HepG2 (cell line): ENCODE measurements around the gene DRAP1. TPM values are rescaled to one million over a fixed set of nuclear protein-coding genes. Genes with fewer than 3 reads are reported as not detected.
A peak's percentile ranks its signal among the peaks of the same experiment; 100 is the strongest.

ENCODE experiments used
- ELF1 ChIP-seq: sonication (generic); formaldehyde crosslinking; IDR thresholded peaks from 2 replicates; pipeline ENCODE4 v1.4.0; 2020; ENCODE audit warnings: missing genetic modification reagents
- FOXP1 ChIP-seq, 2 experiments: fragments of 450-650 bp in 1 of 2; IDR thresholded peaks; 2 replicates each; pipeline ENCODE4 v1.6.1; 2017 to 2018; ENCODE audit warnings: antibody characterized with exemption in 1 of 2
- GATAD1 ChIP-seq: IDR thresholded peaks from 2 replicates; pipeline ENCODE4 v1.6.1; 2016; ENCODE audit warnings: missing genetic modification reagents, missing compliant biosample characterization
- HNF1B ChIP-seq: sonication (generic); formaldehyde crosslinking; IDR thresholded peaks from 2 replicates; pipeline ENCODE4 v1.5.1; 2020; ENCODE audit warnings: mild to moderate bottlenecking, moderate library complexity, missing genetic modification reagents
- HNF4A ChIP-seq: sonication (generic); formaldehyde crosslinking; IDR thresholded peaks from 2 replicates; pipeline ENCODE4 v1.4.0; 2020; ENCODE audit warnings: missing genetic modification reagents
- MIER3 ChIP-seq: IDR thresholded peaks from 2 replicates; pipeline ENCODE4 v1.6.1; 2016; ENCODE audit warnings: missing compliant biosample characterization, borderline replicate concordance
- PRMT3 ChIP-seq: sonication (generic); formaldehyde crosslinking; IDR thresholded peaks from 2 replicates; pipeline ENCODE4 v1.8.1; 2022; ENCODE audit warnings: low read depth, mild to moderate bottlenecking, moderate library complexity, missing genetic modification reagents, borderline replicate concordance
- RORA ChIP-seq: sonication (generic); formaldehyde crosslinking; IDR thresholded peaks from 2 replicates; pipeline ENCODE4 v1.5.0; 2020; ENCODE audit warnings: mild to moderate bottlenecking, missing genetic modification reagents, moderate library complexity
- UBTF ChIP-seq: sonication (generic); formaldehyde crosslinking; IDR thresholded peaks from 2 replicates; pipeline ENCODE4 v1.4.0; 2020; ENCODE audit warnings: mild to moderate bottlenecking, missing genetic modification reagents
- ZNF563 ChIP-seq: sonication (generic); formaldehyde crosslinking; IDR thresholded peaks from 2 replicates; pipeline ENCODE4 v1.8.0; 2022; ENCODE audit warnings: mild to moderate bottlenecking, moderate library complexity, missing genetic modification reagents
- ZNF687 ChIP-seq: sonication (generic); formaldehyde crosslinking; IDR thresholded peaks from 2 replicates; pipeline ENCODE4 v1.5.1; 2020; ENCODE audit warnings: mild to moderate bottlenecking, missing genetic modification reagents, moderate library complexity
- ZNF777 ChIP-seq: sonication (generic); formaldehyde crosslinking; IDR thresholded peaks from 2 replicates; pipeline ENCODE4 v1.4.0; 2020; ENCODE audit warnings: missing genetic modification reagents
- polyA plus RNA-seq, 8 experiments: library from polyadenylated mRNA; depleted of rRNA in 3 of 8; stranded (reverse) in 7 of 8; unstranded in 1 of 8; fragments of >200 nt; fragmentation: Illumina TruSeq in 4 of 8; extraction: Trizol in 4 of 8; gene quantifications; 2 replicates each; pipeline versions ENCODE4 v1.2.1 to v1.2.3, GENCODE V29; 2011 to 2016; ENCODE audit warnings: low read depth in 4 of 8, missing spikeins in 1 of 8, mixed read lengths in 1 of 8; ENCODE audit not compliant: insufficient read depth in 1 of 8
- total RNA-seq, 5 experiments: library from RNA; depleted of rRNA; stranded (reverse); fragments of >200 nt; fragmentation: Illumina TruSeq; extraction: Trizol; gene quantifications; 2 replicates each; pipeline ENCODE4 v1.2.3, GENCODE V29; 2016; ENCODE audit warnings: low read depth in 1 of 5
- TF ChIP-seq, protein P1 (sequence below): sonication (generic); formaldehyde crosslinking; conservative IDR thresholded peaks from 2 replicates; pipeline ENCODE4 v1.4.0; 2020; ENCODE audit warnings: mild to moderate bottlenecking, missing genetic modification reagents, moderate library complexity
- TF ChIP-seq, protein P2 (sequence below): sonication (generic); formaldehyde crosslinking; IDR thresholded peaks from 2 replicates; pipeline ENCODE4 v1.8.1; 2023; ENCODE audit warnings: mild to moderate bottlenecking, missing genetic modification reagents, borderline replicate concordance

DRAP1 gene
- total and polyA plus RNA-seq, 2 of the 13 experiments (the other 11 are each of a cell fraction or from before 2014, with no cell fraction given) = 46.8 to 52.3 TPM

GRCh38 chr11:65944767-65945166, 25.5 kb downstream of the DRAP1 start (continued):
- TF ChIP-seq, protein P1, sequence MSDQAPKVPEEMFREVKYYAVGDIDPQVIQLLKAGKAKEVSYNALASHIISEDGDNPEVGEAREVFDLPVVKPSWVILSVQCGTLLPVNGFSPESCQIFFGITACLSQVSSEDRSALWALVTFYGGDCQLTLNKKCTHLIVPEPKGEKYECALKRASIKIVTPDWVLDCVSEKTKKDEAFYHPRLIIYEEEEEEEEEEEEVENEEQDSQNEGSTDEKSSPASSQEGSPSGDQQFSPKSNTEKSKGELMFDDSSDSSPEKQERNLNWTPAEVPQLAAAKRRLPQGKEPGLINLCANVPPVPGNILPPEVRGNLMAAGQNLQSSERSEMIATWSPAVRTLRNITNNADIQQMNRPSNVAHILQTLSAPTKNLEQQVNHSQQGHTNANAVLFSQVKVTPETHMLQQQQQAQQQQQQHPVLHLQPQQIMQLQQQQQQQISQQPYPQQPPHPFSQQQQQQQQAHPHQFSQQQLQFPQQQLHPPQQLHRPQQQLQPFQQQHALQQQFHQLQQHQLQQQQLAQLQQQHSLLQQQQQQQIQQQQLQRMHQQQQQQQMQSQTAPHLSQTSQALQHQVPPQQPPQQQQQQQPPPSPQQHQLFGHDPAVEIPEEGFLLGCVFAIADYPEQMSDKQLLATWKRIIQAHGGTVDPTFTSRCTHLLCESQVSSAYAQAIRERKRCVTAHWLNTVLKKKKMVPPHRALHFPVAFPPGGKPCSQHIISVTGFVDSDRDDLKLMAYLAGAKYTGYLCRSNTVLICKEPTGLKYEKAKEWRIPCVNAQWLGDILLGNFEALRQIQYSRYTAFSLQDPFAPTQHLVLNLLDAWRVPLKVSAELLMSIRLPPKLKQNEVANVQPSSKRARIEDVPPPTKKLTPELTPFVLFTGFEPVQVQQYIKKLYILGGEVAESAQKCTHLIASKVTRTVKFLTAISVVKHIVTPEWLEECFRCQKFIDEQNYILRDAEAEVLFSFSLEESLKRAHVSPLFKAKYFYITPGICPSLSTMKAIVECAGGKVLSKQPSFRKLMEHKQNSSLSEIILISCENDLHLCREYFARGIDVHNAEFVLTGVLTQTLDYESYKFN = peak; percentile 57; the same call in 1 of the 2 replicates
- TF ChIP-seq ELF1 (CRISPR knock-in tag) (peak; percentile 18; the same call in 1 of the 2 replicates), RORA (CRISPR knock-in tag) (no peak), ZNF563 (CRISPR knock-in tag) (no peak), UBTF (CRISPR knock-in tag) (0 out of 2 replicates have a peak, but pooled peaks have one; percentile 20), ZNF777 (no peak), ZNF687 (CRISPR knock-in tag) (peak; percentile 45; the same call in 1 of the 2 replicates), MIER3 (CRISPR knock-in tag) (no peak), PRMT3 (no peak), HNF4A (peak; percentile 36; the same call in 1 of the 2 replicates), GATAD1 (CRISPR knock-in tag) (no peak), FOXP1 (IDR thresholded peaks at IDR 0.05) (no peak), FOXP1 (CRISPR knock-in tag; IDR thresholded peaks at IDR 0.05) (peak; percentile 57; the same call in 1 of the 2 replicates), HNF1B (CRISPR knock-in tag) (0 out of 2 replicates have a peak, but pooled peaks have one; percentile 40)
- TF ChIP-seq, protein P2, sequence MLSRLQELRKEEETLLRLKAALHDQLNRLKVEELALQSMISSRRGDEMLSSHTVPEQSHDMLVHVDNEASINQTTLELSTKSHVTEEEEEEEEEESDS (CRISPR knock-in tag) = no peak
